ENCODE data around the gene PPP4R3A. TPM values are rescaled to one million over a fixed set of nuclear protein-coding genes. Genes with fewer than 3 reads are reported as not detected.

The PPP4R3A gene
- total and polyA plus RNA-seq, 10 of the 15 experiments (the other 5 are each of a cell fraction or from before 2014, with no cell fraction given) = 19.4 to 97.8 (median 62.9) TPM

DNA sequence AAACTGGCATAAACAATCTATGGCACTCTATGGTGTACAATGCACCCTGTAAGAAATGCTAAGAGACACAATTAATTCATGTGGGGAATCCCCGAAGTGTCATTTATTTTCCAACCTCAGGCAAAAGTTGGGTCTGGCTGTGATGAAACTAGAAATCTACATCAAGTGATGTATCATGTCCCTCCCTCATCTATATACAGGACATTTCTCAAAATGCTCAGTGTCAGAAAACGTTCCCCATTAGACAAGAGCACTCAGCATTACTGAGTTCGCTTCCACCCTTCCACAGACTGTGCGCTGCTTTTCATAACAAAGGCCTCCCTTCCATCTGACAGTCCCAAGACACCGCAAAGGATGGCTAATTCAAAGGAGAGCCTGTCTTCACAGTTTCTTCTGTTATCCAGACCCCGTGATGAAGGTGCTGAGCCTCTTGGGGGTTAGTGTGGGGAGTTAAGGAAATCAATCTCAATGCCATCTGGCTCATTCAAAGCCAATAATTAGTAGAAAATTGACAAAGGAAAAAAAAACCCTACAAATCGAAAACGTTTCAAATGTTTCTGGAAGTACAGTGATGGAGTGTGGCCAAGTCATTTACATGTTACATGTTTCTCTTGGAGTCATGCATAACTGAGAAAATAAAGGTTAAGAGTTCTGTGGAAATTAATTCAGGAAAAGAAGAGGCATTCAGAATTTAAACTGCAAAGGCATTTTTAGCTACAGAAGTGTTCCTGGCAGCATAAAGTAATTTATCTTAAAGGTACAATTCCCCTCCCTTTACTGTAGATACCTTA, 100.0 kb downstream of the PPP4R3A start:
- in situ Hi-C loops (cut with MboI) (no loop called here), intact Hi-C loops (cut with micrococcal nuclease; ENCODE audit: unreplicated experiment) (loop anchor here (2.0 kb wide), 1 partner anchor 13 kb away; no protein-coding TSS in a partner anchor)
- peak overlapping the region; percentile 81 for H3K4me2 ChIP-seq (ENCODE audit: control insufficient read depth, insufficient read depth)
- no TSS peak for BruUV-seq (replicated peaks)
- peaks cover 98% of the 10 kb centered on the region for H3K79me2 ChIP-seq (ENCODE audit: control insufficient read depth, insufficient read depth, low read length)
- ChIA-PET RAD21 (ENCODE audit: unreplicated experiment) (interaction anchor here (1.3 to 10.0 kb wide), 7 partner anchors 11 to 87 kb away, joined by 4 to 236 read pairs (median 24); no protein-coding TSS in a partner anchor), POLR2A (interaction anchor here (0.7 to 9.2 kb wide), 11 partner anchors 8 to 95 kb away, joined by 3 to 140 read pairs (median 4); no protein-coding TSS in a partner anchor), SMC1A (ENCODE audit: uncharacterized antibody, unreplicated experiment) (interaction anchor here (0.7 to 15.4 kb wide), 6 partner anchors 10 to 88 kb away, joined by 3 to 210 read pairs (median 152); no protein-coding TSS in a partner anchor), CTCF (interaction anchor here (1.0 to 19.0 kb wide), 8 partner anchors 9 to 87 kb away, joined by 3 to 242 read pairs (median 6); no protein-coding TSS in a partner anchor)
- H3K27me3 ChIP-seq (replicated peaks in 1 of 2; ENCODE audit: control insufficient read depth in 2 of 2, insufficient read depth in 2 of 2, low read length in 1 of 2) = no peaks in the 10 kb centered on the region
- H3K27ac ChIP-seq (ENCODE audit: control insufficient read depth, insufficient read depth) = peak overlapping the region; percentile 80
- no peaks in the 10 kb centered on the region for H3K9me3 ChIP-seq (replicated peaks; ENCODE audit: control insufficient read depth, insufficient read depth, low read length)
- DNase-seq (ENCODE audit: low read depth, low spot score) (no peak), FAIRE-seq (no peak), ATAC-seq (peak; percentile 30)
- H4K20me1 ChIP-seq (ENCODE audit: control insufficient read depth, insufficient read depth) = peaks cover 16% of the 10 kb centered on the region
- H3K4me3 ChIP-seq = peak overlapping the region; percentile 62
- peaks cover 54% of the 10 kb centered on the region for H3K4me1 ChIP-seq (ENCODE audit: control insufficient read depth, insufficient read depth, low read length)
- WGBS (ENCODE audit: insufficient coverage, insufficient replicate concordance, low lambda C conversion rate, missing lambda C conversion rate) = 14% methylated on average over 8 of the region's 8 CpGs
- H3K36me3 ChIP-seq (ENCODE audit: control insufficient read depth in 2 of 2, insufficient read depth in 2 of 2, low read length in 1 of 2) = peaks cover 32 to 50% of the 10 kb centered on the region in 2 experiments
- TF ChIP-seq ZNF274 (IDR thresholded peaks at IDR 0.05; ENCODE audit: insufficient read depth, insufficient read length) (no peak), SP1 (IDR thresholded peaks at IDR 0.05; ENCODE audit: low read depth, low read length) (no peak), ZBED1 (IDR thresholded peaks at IDR 0.05; ENCODE audit: borderline replicate concordance) (no peak), ZZZ3 (IDR thresholded peaks at IDR 0.05; ENCODE audit: control insufficient read depth, insufficient read length, low read depth) (no peak), CBFB (IDR thresholded peaks at IDR 0.05; ENCODE audit: low read depth) (no peak), YY1 (IDR thresholded peaks at IDR 0.05; ENCODE audit: low read depth, low read length) (no peak), PKNOX1 (IDR thresholded peaks at IDR 0.05) (0 out of 2 replicates have a peak, but pooled peaks have one; percentile 12), MEF2B (IDR thresholded peaks at IDR 0.05; ENCODE audit: partially characterized antibody, poor library complexity, severe bottlenecking) (no peak), CUX1 (IDR thresholded peaks at IDR 0.05; ENCODE audit: insufficient replicate concordance, low read depth, low read length) (no peak)
- TF ChIP-seq, protein P1, sequence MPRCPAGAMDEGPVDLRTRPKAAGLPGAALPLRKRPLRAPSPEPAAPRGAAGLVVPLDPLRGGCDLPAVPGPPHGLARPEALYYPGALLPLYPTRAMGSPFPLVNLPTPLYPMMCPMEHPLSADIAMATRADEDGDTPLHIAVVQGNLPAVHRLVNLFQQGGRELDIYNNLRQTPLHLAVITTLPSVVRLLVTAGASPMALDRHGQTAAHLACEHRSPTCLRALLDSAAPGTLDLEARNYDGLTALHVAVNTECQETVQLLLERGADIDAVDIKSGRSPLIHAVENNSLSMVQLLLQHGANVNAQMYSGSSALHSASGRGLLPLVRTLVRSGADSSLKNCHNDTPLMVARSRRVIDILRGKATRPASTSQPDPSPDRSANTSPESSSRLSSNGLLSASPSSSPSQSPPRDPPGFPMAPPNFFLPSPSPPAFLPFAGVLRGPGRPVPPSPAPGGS (IDR thresholded peaks at IDR 0.05; ENCODE audit: borderline replicate concordance, insufficient read depth, low read depth, low read length, poor library complexity, severe bottlenecking) = peak; percentile 43
- H2AFZ ChIP-seq (ENCODE audit: control insufficient read depth, low read depth, low read length) = no peak overlapping the region
- peak overlapping the region; percentile 3 for H3K9ac ChIP-seq (ENCODE audit: control insufficient read depth, insufficient read depth, low read length)

All from GM12878 (cell line).